Neuronal stem cell (in vitro differentiated cells): Measurements from ENCODE around the gene CHRNA7.
"Not testable (repeated sequence)": the region's sequence is repeated elsewhere in the genome, so short reads cannot be mapped to it uniquely, and the experiment has no call there.

Experiments used
- DNase-seq: peaks from one replicate; pipeline ENCODE4 v3.0.0-alpha.2; 2013; ENCODE audit warnings: low spot score
- H2AFZ ChIP-seq: one replicate; pipeline ENCODE4 v1.6.1; 2013; ENCODE audit warnings: mild to moderate bottlenecking, low read length, inconsistent platforms
- H2AK5ac ChIP-seq: 2 replicates; pipeline ENCODE4 v1.6.1; 2013; ENCODE audit warnings: low read depth, mild to moderate bottlenecking, inconsistent platforms, low read length, moderate library complexity, mixed read lengths
- H2BK120ac ChIP-seq: 2 replicates; pipeline ENCODE4 v1.6.1; 2013; ENCODE audit warnings: low read depth, mild to moderate bottlenecking, inconsistent platforms, low read length, moderate library complexity, mixed read lengths
- H2BK12ac ChIP-seq: one replicate; pipeline ENCODE4 v1.6.1; 2013; ENCODE audit warnings: low read length, inconsistent platforms
- H2BK15ac ChIP-seq: 2 replicates; pipeline ENCODE4 v1.6.1; 2013; ENCODE audit warnings: mild to moderate bottlenecking, low read length, inconsistent platforms, mixed read lengths
- H2BK5ac ChIP-seq: one replicate; pipeline ENCODE4 v1.6.1; 2013; ENCODE audit warnings: inconsistent platforms, mild to moderate bottlenecking, low read length, moderate library complexity
- H3K14ac ChIP-seq: one replicate; pipeline ENCODE4 v1.6.1; 2013; ENCODE audit warnings: low read length, inconsistent platforms
- H3K18ac ChIP-seq: 2 replicates; pipeline ENCODE4 v1.6.1; 2013; ENCODE audit warnings: low read length, inconsistent platforms
- H3K23ac ChIP-seq: 2 replicates; pipeline ENCODE4 v1.6.1; 2013; ENCODE audit warnings: low read depth, mild to moderate bottlenecking, mixed read lengths, low read length, inconsistent platforms; ENCODE audit not compliant: poor library complexity
- H3K27ac ChIP-seq: replicated peaks from 3 replicates; pipeline ENCODE4 v1.5.1; 2013; ENCODE audit warnings: low read length, inconsistent platforms
- H3K27me3 ChIP-seq, 3 experiments: 2 replicates each; pipeline ENCODE4 v1.6.1; 2013; ENCODE audit warnings: low read length in 3 of 3, mild to moderate bottlenecking in 2 of 3, inconsistent platforms in 1 of 3, low read depth in 1 of 3, mixed read lengths in 1 of 3, moderate library complexity in 1 of 3; ENCODE audit not compliant: control insufficient read depth in 3 of 3, insufficient read depth in 3 of 3
- H3K36me3 ChIP-seq, 2 donors: replicated peaks in 1 of 2; 2 replicates each; pipeline ENCODE4 v1.6.1; 2013; ENCODE audit warnings: low read length in 2 of 2; ENCODE audit not compliant: control insufficient read depth in 2 of 2, insufficient read depth in 2 of 2
- H3K4ac ChIP-seq: 2 replicates; pipeline ENCODE4 v1.6.1; 2013; ENCODE audit warnings: inconsistent platforms, mild to moderate bottlenecking, low read length, moderate library complexity
- H3K4me1 ChIP-seq, 2 donors: 1 replicate in 1 of 2; 2 replicates in 1 of 2; pipeline ENCODE4 v1.6.1; 2013; ENCODE audit warnings: low read length in 2 of 2, low read depth in 1 of 2; ENCODE audit not compliant: control insufficient read depth in 2 of 2, insufficient read depth in 1 of 2
- H3K4me2 ChIP-seq: one replicate; pipeline ENCODE4 v1.6.1; 2013; ENCODE audit warnings: mild to moderate bottlenecking, low read length, inconsistent platforms; ENCODE audit not compliant: insufficient read depth, poor library complexity, severe bottlenecking
- H3K4me3 ChIP-seq, 2 donors: 2 replicates each; pipeline ENCODE4 v1.5.1; 2013; ENCODE audit warnings: low read length in 2 of 2, mild to moderate bottlenecking in 2 of 2, inconsistent platforms in 1 of 2, moderate library complexity in 1 of 2
- H3K79me1 ChIP-seq: one replicate; pipeline ENCODE4 v1.6.1; 2013; ENCODE audit warnings: low read depth, mild to moderate bottlenecking, inconsistent platforms, low read length, moderate library complexity
- H3K9ac ChIP-seq: one replicate; pipeline ENCODE4 v1.6.1; 2013; ENCODE audit warnings: mild to moderate bottlenecking, low read depth, low read length, inconsistent platforms; ENCODE audit not compliant: poor library complexity
- H3K9me3 ChIP-seq, 2 donors: replicated peaks in 1 of 2; 2 replicates each; pipeline versions ENCODE3 to v1.6.1; 2013; ENCODE audit warnings: low read length in 2 of 2, mild to moderate bottlenecking in 2 of 2, inconsistent platforms in 1 of 2, low read depth in 1 of 2, mixed read lengths in 1 of 2, moderate library complexity in 1 of 2; ENCODE audit not compliant: control insufficient read depth in 2 of 2, insufficient read depth in 1 of 2
- H4K8ac ChIP-seq: one replicate; pipeline ENCODE4 v1.6.1; 2013; ENCODE audit warnings: low read depth, mild to moderate bottlenecking, inconsistent platforms, low read length, moderate library complexity
- H4K91ac ChIP-seq: one replicate; pipeline ENCODE4 v1.6.1; 2013; ENCODE audit warnings: low read length, low read depth, mild to moderate bottlenecking, inconsistent platforms; ENCODE audit not compliant: poor library complexity
- WGBS, 2 donors: extraction: QIAGEN DNeasy Blood & Tissue Kit; methylation state at CpG; one replicate each; pipeline ENCODE4 v1.1.7; 2013; ENCODE audit warnings: missing lambda C conversion rate in 2 of 2, mixed read lengths in 1 of 2; ENCODE audit not compliant: insufficient read length in 2 of 2, insufficient replicate concordance in 1 of 2; ENCODE audit errors: extremely low coverage in 2 of 2; 5-methylcytosine and 5-hydroxymethylcytosine counted together

The CHRNA7 gene

DNA sequence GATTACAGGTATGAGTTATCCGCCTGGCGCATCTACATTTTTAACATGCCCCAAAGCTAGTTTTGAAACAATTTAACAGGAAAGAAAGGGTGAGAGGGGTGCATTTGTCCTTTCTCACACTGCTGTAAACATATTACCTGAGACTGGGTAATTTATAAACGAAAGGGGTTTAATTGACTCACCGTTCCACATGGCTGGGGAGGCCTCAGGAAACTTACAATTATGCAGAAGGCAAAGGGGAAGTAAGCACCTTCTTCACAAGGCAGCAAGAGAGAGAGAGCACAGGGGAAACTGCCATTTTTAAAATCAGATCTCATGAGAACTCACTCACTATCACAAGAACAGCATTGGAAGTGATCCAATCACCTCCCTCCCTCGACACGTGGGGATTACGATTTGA lies 165.9 kb downstream of the CHRNA7 start:
- H3K14ac ChIP-seq, H3K4me1 ChIP-seq, H3K79me1 ChIP-seq, H3K27ac ChIP-seq, H3K18ac ChIP-seq, H2AK5ac ChIP-seq, H2BK12ac ChIP-seq, H2BK5ac ChIP-seq, H3K9me3 ChIP-seq, H4K8ac ChIP-seq, H3K23ac ChIP-seq, H3K4me3 ChIP-seq, H3K4me2 ChIP-seq, H2BK15ac ChIP-seq, H3K36me3 ChIP-seq, H3K9ac ChIP-seq, H3K4ac ChIP-seq, H4K91ac ChIP-seq, DNase-seq, H2BK120ac ChIP-seq, H2AFZ ChIP-seq, H3K27me3 ChIP-seq: not testable (repeated sequence)
- no CpG with 5 or more reads among the region's 7 CpGs for WGBS, 2 donors

DNA sequence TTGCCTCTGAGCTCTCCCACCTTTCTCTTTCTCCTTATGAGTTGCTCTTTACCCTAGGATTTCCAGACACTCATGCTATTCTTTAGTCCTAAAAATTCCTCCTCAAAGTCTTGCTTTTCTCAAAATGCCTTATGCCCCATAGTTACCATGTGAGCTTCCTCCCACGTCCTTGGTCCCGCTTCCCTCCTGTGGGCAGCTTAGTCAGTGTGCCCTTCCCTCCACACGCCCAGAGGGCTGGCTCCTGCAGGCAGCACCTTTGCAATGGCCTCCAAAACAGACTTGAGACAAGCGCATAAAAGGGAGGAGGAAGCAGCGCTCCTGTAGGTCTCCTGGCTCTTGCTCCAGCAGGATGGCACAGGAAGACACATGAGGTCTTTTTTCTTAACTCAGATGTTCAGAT lies 168.6 kb downstream of the CHRNA7 start:
- H2BK15ac ChIP-seq, H3K4me2 ChIP-seq, H4K8ac ChIP-seq, DNase-seq, H3K36me3 ChIP-seq, H3K27ac ChIP-seq, H3K4me3 ChIP-seq, H3K14ac ChIP-seq, H2BK12ac ChIP-seq, H2AFZ ChIP-seq, H3K27me3 ChIP-seq, H3K23ac ChIP-seq, H2BK5ac ChIP-seq, H4K91ac ChIP-seq, H3K18ac ChIP-seq, H3K9me3 ChIP-seq, H3K4me1 ChIP-seq, H3K79me1 ChIP-seq, H2AK5ac ChIP-seq, H2BK120ac ChIP-seq, H3K4ac ChIP-seq, H3K9ac ChIP-seq: not testable (repeated sequence)
- WGBS, 2 donors = no CpG with 5 or more reads among the region's 5 CpGs

DNA sequence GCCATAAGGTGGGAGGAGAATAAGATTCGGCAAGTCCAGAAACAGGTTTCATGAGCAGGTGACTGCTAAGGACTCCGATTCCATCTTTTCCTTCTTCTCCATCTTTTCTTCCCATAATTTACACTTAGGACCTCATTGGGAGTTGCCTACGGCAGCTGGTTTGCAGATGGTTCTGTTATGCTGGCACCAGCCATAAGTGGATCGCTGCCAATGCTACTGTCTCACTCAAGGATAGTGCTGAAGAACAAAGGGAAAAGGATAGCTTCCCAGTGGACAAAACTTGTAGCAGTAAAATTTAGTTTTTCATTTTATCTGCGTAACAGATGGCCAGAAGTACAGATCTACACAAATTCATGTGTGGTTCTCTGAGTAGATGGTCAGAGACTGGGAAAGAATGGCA lies 178.8 kb downstream of the CHRNA7 start:
- not testable (repeated sequence) for H3K4me3 ChIP-seq, H4K8ac ChIP-seq, H2AFZ ChIP-seq, H3K36me3 ChIP-seq, H3K14ac ChIP-seq, H2BK120ac ChIP-seq, H3K23ac ChIP-seq, H3K18ac ChIP-seq, H3K9me3 ChIP-seq, H3K4me1 ChIP-seq, H4K91ac ChIP-seq, H3K4ac ChIP-seq, H2AK5ac ChIP-seq, H2BK5ac ChIP-seq, H2BK15ac ChIP-seq, H3K79me1 ChIP-seq, H3K4me2 ChIP-seq, H2BK12ac ChIP-seq, H3K27me3 ChIP-seq, H3K27ac ChIP-seq, H3K9ac ChIP-seq, DNase-seq
- no CpG with 5 or more reads among the region's 5 CpGs for WGBS, 2 donors

DNA sequence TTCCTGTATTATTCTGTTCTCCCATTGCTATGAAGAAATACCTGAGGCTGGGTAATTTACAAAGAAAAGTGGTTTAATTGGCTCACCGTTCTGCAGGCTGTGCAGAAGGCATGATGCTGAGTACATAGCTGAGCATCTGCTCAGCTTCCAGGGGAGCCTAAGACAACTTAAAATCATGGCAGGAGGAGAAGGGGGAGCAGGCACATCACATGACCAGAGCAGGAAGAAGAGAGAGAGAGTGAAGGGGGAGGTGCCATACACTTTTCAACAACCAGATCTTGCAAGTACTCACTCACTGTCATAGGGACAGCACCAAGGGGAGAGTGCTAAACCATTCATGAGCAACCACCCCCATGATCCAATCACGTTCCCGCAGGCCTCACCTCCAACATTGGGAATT lies 188.4 kb downstream of the CHRNA7 start:
- Histone ChIP-seq H2AFZ (no peak overlapping the region), H2BK5ac (no peak overlapping the region), H3K36me3 (no peaks in the 10 kb centered on the region), H4K91ac (no peak overlapping the region), H2AK5ac (no peak overlapping the region), H2BK12ac (no peak overlapping the region), H3K4me3 (peak overlapping the region in 1 of 2 donors; percentile 29), H3K4ac (no peak overlapping the region), H2BK15ac (no peak overlapping the region), H3K27me3 (no peaks in the 10 kb centered on the region), H3K4me2 (no peak overlapping the region), H3K9ac (no peak overlapping the region), H2BK120ac (no peak overlapping the region), H4K8ac (no peak overlapping the region), H3K14ac (no peak overlapping the region), H3K79me1 (no peaks in the 10 kb centered on the region), H3K23ac (no peak overlapping the region), H3K9me3 (peaks cover 2 to 7% of the 10 kb centered on the region in 2 donors), H3K4me1 (no peaks in the 10 kb centered on the region), H3K27ac (no peak overlapping the region), H3K18ac (no peak overlapping the region)
- DNase-seq = no peak
- WGBS, 2 donors = no CpG with 5 or more reads among the region's 3 CpGs
